GM23338 (cell line): Measurements from ENCODE around the gene PFKFB3. TPM values are rescaled to one million over a fixed set of nuclear protein-coding genes. Genes with fewer than 3 reads are reported as not detected.

Source experiments
- ATAC-seq: fragments of 200-7000 bp; cut with Tn5 transposase; 3 replicates; pipeline ENCODE4 v1.9.1; 2020
- DNase-seq: peaks from one replicate; pipeline ENCODE4 v3.0.0-alpha.2; 2015; ENCODE audit warnings: low spot score
- H2AFZ ChIP-seq: fragments of 200-600 bp; sonication (generic); 2 replicates; pipeline ENCODE4 v1.8.0; 2016; ENCODE audit warnings: antibody characterized with exemption, mild to moderate bottlenecking, moderate library complexity
- H3F3A ChIP-seq: fragments of 200-600 bp; sonication (generic); replicated peaks from 2 replicates; pipeline ENCODE4 v1.8.0; 2017; ENCODE audit warnings: antibody characterized with exemption, mixed run types, low read depth
- H3K27ac ChIP-seq: fragments of 200-600 bp; sonication (generic); 2 replicates; pipeline ENCODE4 v1.6.1; 2016; ENCODE audit warnings: low read depth
- H3K27me3 ChIP-seq: fragments of 200-600 bp; sonication (generic); 2 replicates; pipeline ENCODE4 v1.8.0; 2016; ENCODE audit warnings: mild to moderate bottlenecking, mixed run types, moderate library complexity; ENCODE audit not compliant: insufficient read depth
- H3K36me3 ChIP-seq: fragments of 200-600 bp; sonication (generic); 2 replicates; pipeline ENCODE4 v1.8.0; 2016; ENCODE audit warnings: mild to moderate bottlenecking; ENCODE audit not compliant: insufficient read depth
- H3K4me1 ChIP-seq: fragments of 200-600 bp; sonication (generic); 2 replicates; pipeline ENCODE4 v1.8.0; 2016; ENCODE audit warnings: mild to moderate bottlenecking, moderate library complexity; ENCODE audit not compliant: insufficient read depth
- H3K4me2 ChIP-seq: fragments of 200-600 bp; sonication (generic); 2 replicates; pipeline ENCODE4 v1.7.1; 2017; ENCODE audit warnings: mixed run types
- H3K4me3 ChIP-seq: fragments of 200-600 bp; sonication (generic); 2 replicates; pipeline ENCODE4 v1.6.1; 2016; ENCODE audit warnings: mixed run types
- H3K79me2 ChIP-seq: fragments of 200-600 bp; sonication (generic); replicated peaks from 2 replicates; pipeline ENCODE4 v1.8.0; 2017; ENCODE audit warnings: mild to moderate bottlenecking; ENCODE audit not compliant: insufficient read depth
- H3K9me2 ChIP-seq: fragments of 200-600 bp; sonication (generic); 2 replicates; pipeline ENCODE4 v1.8.0; 2017; ENCODE audit not compliant: insufficient read depth
- H4K20me1 ChIP-seq: fragments of 200-600 bp; sonication (generic); replicated peaks from 2 replicates; pipeline ENCODE4 v1.8.0; 2017; ENCODE audit warnings: mild to moderate bottlenecking; ENCODE audit not compliant: insufficient read depth
- H3K27ac Mint-ChIP-seq: 2 replicates; pipeline ENCODE4 v1.8.0; 2020; ENCODE audit warnings: inconsistent platforms, mild to moderate bottlenecking, moderate library complexity, mixed read lengths
- H3K27me3 Mint-ChIP-seq: 3 replicates; pipeline ENCODE4 v1.8.0; 2022; ENCODE audit warnings: low read depth, mild to moderate bottlenecking, moderate library complexity, mixed read lengths, inconsistent platforms; ENCODE audit not compliant: insufficient read depth, poor library complexity
- H3K36me3 Mint-ChIP-seq: 3 replicates; pipeline ENCODE4 v1.8.0; 2021; ENCODE audit warnings: low read depth, mild to moderate bottlenecking, inconsistent platforms, moderate library complexity, mixed read lengths
- H3K4me1 Mint-ChIP-seq: 3 replicates; pipeline ENCODE4 v1.8.0; 2020; ENCODE audit warnings: mild to moderate bottlenecking, inconsistent platforms, mixed read lengths
- H3K4me3 Mint-ChIP-seq: 3 replicates; pipeline ENCODE4 v1.8.0; 2021; ENCODE audit warnings: moderate library complexity, mild to moderate bottlenecking, inconsistent platforms, mixed read lengths
- H3K9me3 Mint-ChIP-seq: 3 replicates; pipeline ENCODE4 v1.8.0; 2020; ENCODE audit warnings: moderate library complexity, mild to moderate bottlenecking, inconsistent platforms, mixed read lengths
- CREB1 ChIP-seq: fragments of 250-450 bp; sonication (Bioruptor Pico); IDR thresholded peaks from 2 replicates; pipeline ENCODE4 v1.5.0; 2020; ENCODE audit warnings: low read depth, mild to moderate bottlenecking, moderate library complexity
- CTCF ChIP-seq, 2 experiments: fragments of 200-600 bp in 1 of 2; sonication (generic) in 1 of 2; conservative IDR thresholded peaks; 2 replicates each; pipeline versions ENCODE4 v1.5.1 to v1.6.1; 2016 to 2017; ENCODE audit warnings: antibody characterized with exemption in 2 of 2, low read depth in 2 of 2, mild to moderate bottlenecking in 2 of 2, moderate library complexity in 1 of 2
- ETS1 ChIP-seq: IDR thresholded peaks from 2 replicates; pipeline ENCODE4 v1.6.1; 2016; ENCODE audit warnings: antibody characterized with exemption
- EZH2 ChIP-seq: fragments of 200-600 bp; sonication (generic); IDR thresholded peaks from one replicate; pipeline ENCODE4 v1.8.0; 2017; ENCODE audit warnings: antibody characterized with exemption, mild to moderate bottlenecking, low read depth; ENCODE audit not compliant: unreplicated experiment
- EZH2phosphoT487 ChIP-seq: fragments of 200-600 bp; sonication (generic); IDR thresholded peaks from one replicate; pipeline ENCODE4 v1.8.1; 2018; ENCODE audit warnings: antibody characterized with exemption; ENCODE audit not compliant: unreplicated experiment
- JUNB ChIP-seq: IDR thresholded peaks from one replicate; pipeline ENCODE4 v1.6.1; 2016; ENCODE audit warnings: antibody characterized with exemption; ENCODE audit not compliant: unreplicated experiment
- NANOG ChIP-seq: IDR thresholded peaks from 2 replicates; pipeline ENCODE4 v1.6.1; 2016; ENCODE audit warnings: antibody characterized with exemption, borderline replicate concordance
- POLR2AphosphoS5 ChIP-seq: IDR thresholded peaks from 2 replicates; pipeline ENCODE4 v1.6.1; 2016; ENCODE audit warnings: antibody characterized with exemption, low read depth
- REST ChIP-seq: IDR thresholded peaks from one replicate; pipeline ENCODE4 v1.6.1; 2018; ENCODE audit warnings: antibody characterized with exemption; ENCODE audit not compliant: unreplicated experiment
- STAT1 ChIP-seq: IDR thresholded peaks from one replicate; pipeline ENCODE4 v1.6.1; 2016; ENCODE audit warnings: antibody characterized with exemption; ENCODE audit not compliant: unreplicated experiment
- ZNF114 ChIP-seq: fragments of 250-450 bp; sonication (Bioruptor Pico); IDR thresholded peaks from 2 replicates; pipeline ENCODE4 v1.5.0; 2020; ENCODE audit warnings: mild to moderate bottlenecking, moderate library complexity
- ZNF331 ChIP-seq: fragments of 250-450 bp; sonication (Bioruptor Pico); IDR thresholded peaks from 2 replicates; pipeline ENCODE4 v1.5.0; 2020; ENCODE audit warnings: low read depth, mild to moderate bottlenecking, moderate library complexity
- ZNF462 ChIP-seq: fragments of 250-450 bp; sonication (Bioruptor Pico); IDR thresholded peaks from 2 replicates; pipeline ENCODE4 v1.5.0; 2020; ENCODE audit warnings: mild to moderate bottlenecking, moderate library complexity
- polyA plus RNA-seq: library from polyadenylated mRNA; unstranded; fragments of >200 nt; fragmentation: Nextera tagmentation; extraction: Ambion mirVana; gene quantifications from 2 replicates; pipeline ENCODE4 v1.2.1, GENCODE V29; 2016
- total RNA-seq: library from RNA; depleted of rRNA; stranded (reverse); fragments of >200 nt; shearing (Covaris generic); gene quantifications from 2 replicates; pipeline ENCODE4 v1.2.3, GENCODE V29; 2014

Gene PFKFB3
- total and polyA plus RNA-seq, 2 experiments from 2014 or later = 9.5 to 26.8 TPM

- DNase-seq (no peak), ATAC-seq (no peak)
- H3K79me2 ChIP-seq = peaks cover 8% of the 10 kb centered on the region; the same call in 1 of the 2 replicates
- Mint-ChIP-seq H3K27me3 (peaks cover 11% of the 10 kb centered on the region), H3K4me1 (peaks cover 8% of the 10 kb centered on the region), H3K27ac (no peak overlapping the region), H3K4me3 (no peak overlapping the region), H3K9me3 (no peaks in the 10 kb centered on the region), H3K36me3 (no peaks in the 10 kb centered on the region)
- H3K27ac ChIP-seq = no peak overlapping the region
- no peaks in the 10 kb centered on the region for H3K36me3 ChIP-seq
- H3K4me2 ChIP-seq = no peak overlapping the region
- no peaks in the 10 kb centered on the region for H3K9me2 ChIP-seq
- no peaks in the 10 kb centered on the region for H3K27me3 ChIP-seq
- TF ChIP-seq ETS1 = no peak
- TF ChIP-seq STAT1 = no peak
- TF ChIP-seq ZNF462 (CRISPR knock-in tag) = no peak
- no peak for TF ChIP-seq NANOG
- no peak for TF ChIP-seq JUNB
- no peak for TF ChIP-seq CREB1 (CRISPR knock-in tag)
- TF ChIP-seq ZNF331 = no peak
- TF ChIP-seq CTCF (conservative IDR thresholded peaks at IDR 0.05; ENCODE audit: low read depth in 2 of 2) = no peak
- TF ChIP-seq EZH2 = no peak
- no peak for TF ChIP-seq EZH2phosphoT487
- TF ChIP-seq REST = no peak
- no peak for TF ChIP-seq ZNF114 (CRISPR knock-in tag)
- no peak for TF ChIP-seq POLR2AphosphoS5
- H2AFZ ChIP-seq = no peak overlapping the region
- no peaks in the 10 kb centered on the region; the same call in none of the 2 replicates for H4K20me1 ChIP-seq
- H3K4me1 ChIP-seq = peaks cover 8% of the 10 kb centered on the region; the same call in 1 of the 2 replicates
- H3K4me3 ChIP-seq = no peak overlapping the region
- H3F3A ChIP-seq = no peaks in the 10 kb centered on the region
Measured at GRCh38 chr10:6158276-6158675, 44.5 kb upstream of the PFKFB3 start.
